SW480 (cell line): ENCODE results near the gene PAX8.
A peak's percentile ranks its signal among the peaks of the same experiment; 100 is the strongest.

ENCODE experiments used
- DNase-seq: peaks from one replicate; pipeline ENCODE4 v3.0.0-alpha.2; 2016; ENCODE audit warnings: low spot score

The PAX8 gene

GRCh38 chr2:113183264-113183663, 95.5 kb downstream of the PAX8 start:
- DNase-seq: no peak

GRCh38 chr2:113182471-113183260, 96.1 kb downstream of the PAX8 start:
- no peak for DNase-seq

- DNase-seq: no peak
Observed at GRCh38 chr2:113181258-113182051, 97.3 kb downstream of the PAX8 start.

GRCh38 chr2:113180131-113180946, 98.4 kb downstream of the PAX8 start:
- DNase-seq: no peak

GRCh38 chr2:113179446-113180045, 99.2 kb downstream of the PAX8 start:
- no peak for DNase-seq

- no peak for DNase-seq
Observed at GRCh38 chr2:113178891-113179290, 99.8 kb downstream of the PAX8 start.

- DNase-seq: no peak
Observed at GRCh38 chr2:113178069-113178746, 100.5 kb downstream of the PAX8 start.

- DNase-seq: no peak
Observed at GRCh38 chr2:113176696-113177355, 101.9 kb downstream of the PAX8 start.

- DNase-seq: no peak
Observed at GRCh38 chr2:113175736-113176695, 102.7 kb downstream of the PAX8 start.

GRCh38 chr2:113175042-113175628, 103.6 kb downstream of the PAX8 start:
- peak; percentile 23 for DNase-seq

- DNase-seq: no peak
Observed at GRCh38 chr2:113174376-113174750, 104.4 kb downstream of the PAX8 start.

GRCh38 chr2:113173542-113174375, 105.0 kb downstream of the PAX8 start, which contains the start of gene PSD4:
PSD4 (plus strand) TSS chr2:113173971; CDS start chr2:113182457, 8,486 bp downstream.
- DNase-seq: peak; percentile 76

- no peak for DNase-seq
Observed at GRCh38 chr2:113172721-113173541, 105.8 kb downstream of the PAX8 start.

- no peak for DNase-seq
Observed at GRCh38 chr2:113171334-113172075, 107.2 kb downstream of the PAX8 start.

GRCh38 chr2:113169586-113169985, 109.1 kb downstream of the PAX8 start:
- DNase-seq: no peak

- no peak for DNase-seq
Observed at GRCh38 chr2:113169002-113169530, 109.7 kb downstream of the PAX8 start.
